ENCODE measurements around the gene CRYAB.
A peak's percentile ranks its signal among the peaks of the same experiment; 100 is the strongest.

The CRYAB gene

DNA sequence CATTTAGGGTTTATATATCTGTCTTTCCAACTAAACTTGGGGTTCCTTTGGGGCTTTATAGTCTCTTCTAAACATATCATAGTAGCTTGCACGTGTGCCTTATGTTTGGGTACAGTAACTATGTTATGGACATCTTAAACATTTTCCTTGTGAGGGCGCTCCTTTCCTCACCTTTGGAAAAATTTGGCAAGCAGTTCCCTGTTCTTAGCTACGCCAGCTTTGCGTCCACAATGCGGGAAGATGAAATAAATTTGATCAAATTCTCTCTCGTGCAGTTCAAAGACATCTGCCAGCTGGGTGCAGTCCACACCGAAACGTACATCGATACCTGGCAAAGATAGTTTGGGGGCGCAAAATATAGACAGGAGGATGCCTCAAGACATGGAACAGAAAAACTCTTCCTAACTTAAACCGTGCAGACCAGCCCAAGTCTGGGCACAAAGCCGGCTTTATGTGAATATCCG is 33.2 kb downstream of the CRYAB start:
- Histone ChIP-seq H4K20me1 (ENCODE audit: insufficient read depth, low read length, poor library complexity, severe bottlenecking) (no peaks in the 10 kb centered on the region), H3F3A (ENCODE audit: low read depth) (no peaks in the 10 kb centered on the region), H3K4me3 (ENCODE audit: low read length, poor library complexity, severe bottlenecking) (peak overlapping the region; percentile 76), H2AFZ (ENCODE audit: low read length) (peak overlapping the region; percentile 88), H3K4me1 (ENCODE audit: insufficient read depth, low read length, poor library complexity, severe bottlenecking) (no peaks in the 10 kb centered on the region), H3K9me2 (replicated peaks; ENCODE audit: low read depth, low read length) (no peaks in the 10 kb centered on the region), H3K79me2 (ENCODE audit: insufficient read depth, low read length) (no peaks in the 10 kb centered on the region), H3K9ac (ENCODE audit: low read depth, low read length, poor library complexity, severe bottlenecking) (peak overlapping the region; percentile 69), H3K9me3 (ENCODE audit: insufficient read depth, low read depth, low read length) (no peaks in the 10 kb centered on the region), H3K36me3 (ENCODE audit: insufficient read depth, low read length) (no peaks in the 10 kb centered on the region), H3K4me2 (ENCODE audit: low read depth, low read length, poor library complexity, severe bottlenecking) (peak overlapping the region; percentile 77), H3K27me3 (ENCODE audit: insufficient read depth, low read length, poor library complexity, severe bottlenecking) (no peaks in the 10 kb centered on the region)
- TF ChIP-seq EZH2phosphoT487 (IDR thresholded peaks at IDR 0.05; ENCODE audit: borderline replicate concordance): no peak
- TF ChIP-seq, protein P1, sequence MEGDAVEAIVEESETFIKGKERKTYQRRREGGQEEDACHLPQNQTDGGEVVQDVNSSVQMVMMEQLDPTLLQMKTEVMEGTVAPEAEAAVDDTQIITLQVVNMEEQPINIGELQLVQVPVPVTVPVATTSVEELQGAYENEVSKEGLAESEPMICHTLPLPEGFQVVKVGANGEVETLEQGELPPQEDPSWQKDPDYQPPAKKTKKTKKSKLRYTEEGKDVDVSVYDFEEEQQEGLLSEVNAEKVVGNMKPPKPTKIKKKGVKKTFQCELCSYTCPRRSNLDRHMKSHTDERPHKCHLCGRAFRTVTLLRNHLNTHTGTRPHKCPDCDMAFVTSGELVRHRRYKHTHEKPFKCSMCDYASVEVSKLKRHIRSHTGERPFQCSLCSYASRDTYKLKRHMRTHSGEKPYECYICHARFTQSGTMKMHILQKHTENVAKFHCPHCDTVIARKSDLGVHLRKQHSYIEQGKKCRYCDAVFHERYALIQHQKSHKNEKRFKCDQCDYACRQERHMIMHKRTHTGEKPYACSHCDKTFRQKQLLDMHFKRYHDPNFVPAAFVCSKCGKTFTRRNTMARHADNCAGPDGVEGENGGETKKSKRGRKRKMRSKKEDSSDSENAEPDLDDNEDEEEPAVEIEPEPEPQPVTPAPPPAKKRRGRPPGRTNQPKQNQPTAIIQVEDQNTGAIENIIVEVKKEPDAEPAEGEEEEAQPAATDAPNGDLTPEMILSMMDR (conservative IDR thresholded peaks at IDR 0.05; ENCODE audit: low read length): no peak

DNA sequence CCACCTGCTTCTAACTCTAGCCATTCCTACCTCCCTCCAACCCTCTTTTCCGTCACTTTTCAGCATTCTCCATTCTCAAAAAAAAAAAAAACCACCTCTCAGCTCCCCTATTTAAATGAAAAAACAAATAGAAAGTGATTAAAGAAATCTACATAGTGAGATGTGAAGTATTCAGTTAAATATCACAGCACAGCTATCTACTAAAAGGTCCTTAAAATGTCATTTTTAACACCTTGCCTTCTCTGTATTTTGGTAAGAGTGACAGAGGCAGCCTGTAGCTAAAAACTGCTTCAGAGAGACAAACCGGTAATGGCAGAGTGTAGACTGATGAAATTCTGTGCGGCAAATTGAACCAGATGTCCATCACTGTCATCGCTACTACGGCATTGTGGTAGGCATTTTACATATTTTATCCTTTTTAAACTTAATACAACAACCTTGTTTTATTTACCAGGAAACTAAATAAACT is 39.8 kb downstream of the CRYAB start:
- H3F3A ChIP-seq (ENCODE audit: low read depth): peaks cover 3% of the 10 kb centered on the region; the same call in 1 of the 2 replicates
- H3K4me3 ChIP-seq (ENCODE audit: low read length, poor library complexity, severe bottlenecking): peak overlapping the region; percentile 93
- peak overlapping the region; percentile 80 for H3K9ac ChIP-seq (ENCODE audit: low read depth, low read length, poor library complexity, severe bottlenecking)
- peaks cover 25% of the 10 kb centered on the region for H3K4me1 ChIP-seq (ENCODE audit: insufficient read depth, low read length, poor library complexity, severe bottlenecking)
- peaks cover 24% of the 10 kb centered on the region; the same call in 1 of the 2 replicates for H3K79me2 ChIP-seq (ENCODE audit: insufficient read depth, low read length)
- H3K27me3 ChIP-seq (ENCODE audit: insufficient read depth, low read length, poor library complexity, severe bottlenecking): no peaks in the 10 kb centered on the region
- H3K36me3 ChIP-seq (ENCODE audit: insufficient read depth, low read length): no peaks in the 10 kb centered on the region
- H3K9me3 ChIP-seq (ENCODE audit: insufficient read depth, low read depth, low read length): no peaks in the 10 kb centered on the region
- peak overlapping the region; percentile 94 for H3K4me2 ChIP-seq (ENCODE audit: low read depth, low read length, poor library complexity, severe bottlenecking)
- TF ChIP-seq, protein P1 (conservative IDR thresholded peaks at IDR 0.05; ENCODE audit: low read length): no peak
- no peak for TF ChIP-seq EZH2phosphoT487 (IDR thresholded peaks at IDR 0.05; ENCODE audit: borderline replicate concordance)
- no peaks in the 10 kb centered on the region for H3K9me2 ChIP-seq (replicated peaks; ENCODE audit: low read depth, low read length)
- H4K20me1 ChIP-seq (ENCODE audit: insufficient read depth, low read length, poor library complexity, severe bottlenecking): peaks cover 5% of the 10 kb centered on the region
- peak overlapping the region; percentile 99 for H2AFZ ChIP-seq (ENCODE audit: low read length)

DNA sequence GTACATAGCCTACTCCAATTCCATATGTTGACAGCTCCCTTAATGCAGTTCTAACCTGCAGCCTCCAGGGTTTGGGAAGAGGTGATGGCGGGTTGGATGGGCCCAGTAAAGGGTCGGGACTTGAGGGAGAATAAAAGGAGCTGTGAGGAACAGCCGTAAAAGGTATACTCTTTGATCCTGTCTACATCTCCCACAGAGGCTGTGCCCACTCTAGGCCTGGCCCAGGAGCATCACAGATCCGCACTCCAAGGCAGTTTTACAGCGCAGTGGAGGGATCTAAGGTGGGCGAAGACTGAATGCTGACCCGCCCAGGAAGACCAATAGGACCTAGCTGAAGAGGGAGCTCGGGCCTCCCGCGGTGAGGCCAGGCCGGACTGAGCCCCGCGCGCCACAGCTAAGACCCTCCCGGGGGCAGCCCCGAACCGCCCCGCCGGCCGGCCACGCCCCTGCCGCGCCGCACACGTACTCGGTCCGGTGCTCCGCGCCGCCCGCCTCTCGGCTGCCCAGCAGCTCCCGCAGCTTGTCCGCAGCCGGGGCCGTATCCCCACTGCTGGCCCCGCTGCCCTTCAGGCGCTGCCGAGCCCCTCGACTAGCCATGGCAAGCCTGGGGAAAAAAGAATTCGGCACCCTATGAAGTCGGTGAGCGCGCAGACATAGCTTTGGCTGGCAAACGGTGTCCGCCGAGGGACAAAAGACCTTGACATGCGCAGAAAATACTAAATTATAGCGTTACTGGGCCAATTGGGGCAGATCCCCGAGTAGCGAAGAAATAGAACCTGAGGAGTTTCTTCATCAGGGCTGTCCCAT is 40.5 kb downstream of the CRYAB start, which contains the start of gene ALG9:
ALG9 (minus strand) TSS at position 696 of the 807 bp plus-strand sequence; CDS start at position 597, 99 bp downstream.
- peaks cover 5% of the 10 kb centered on the region; the same call in 1 of the 2 replicates for H3K36me3 ChIP-seq (ENCODE audit: insufficient read depth, low read length)

More for the DNA sequence above, 40.5 kb downstream of the CRYAB start, which contains the start of gene ALG9:
- Histone ChIP-seq H3K9me2 (replicated peaks; ENCODE audit: low read depth, low read length) (no peaks in the 10 kb centered on the region), H3K79me2 (ENCODE audit: insufficient read depth, low read length) (peaks cover 24% of the 10 kb centered on the region; the same call in 1 of the 2 replicates), H2AFZ (ENCODE audit: low read length) (peak within 1 kb of the TSS; percentile 99), H3F3A (ENCODE audit: low read depth) (peaks cover 3% of the 10 kb centered on the region; the same call in 1 of the 2 replicates), H3K9me3 (ENCODE audit: insufficient read depth, low read depth, low read length) (no peaks in the 10 kb centered on the region), H3K4me3 (ENCODE audit: low read length, poor library complexity, severe bottlenecking) (peak within 1 kb of the TSS; percentile 93), H3K4me2 (ENCODE audit: low read depth, low read length, poor library complexity, severe bottlenecking) (peak within 1 kb of the TSS; percentile 94), H3K27me3 (ENCODE audit: insufficient read depth, low read length, poor library complexity, severe bottlenecking) (no peaks in the 10 kb centered on the region), H4K20me1 (ENCODE audit: insufficient read depth, low read length, poor library complexity, severe bottlenecking) (peaks cover 5% of the 10 kb centered on the region), H3K4me1 (ENCODE audit: insufficient read depth, low read length, poor library complexity, severe bottlenecking) (peaks cover 25% of the 10 kb centered on the region), H3K9ac (ENCODE audit: low read depth, low read length, poor library complexity, severe bottlenecking) (peak within 1 kb of the TSS; percentile 80)
- TF ChIP-seq EZH2phosphoT487 (IDR thresholded peaks at IDR 0.05; ENCODE audit: borderline replicate concordance): no peak
- TF ChIP-seq, protein P1 (conservative IDR thresholded peaks at IDR 0.05; ENCODE audit: low read length): peak; percentile 27; the same call in 1 of the 2 replicates
